DND-41 (cell line): ENCODE measurements around the gene MMP10.

Experiments
- ATAC-seq: fragments of 200-7000 bp; cut with Tn5 transposase; 3 replicates; pipeline ENCODE4 v1.9.1; 2021; ENCODE audit warnings: low read depth; ENCODE audit not compliant: insufficient read depth
- DNase-seq: peaks from one replicate; pipeline ENCODE4 v3.0.0-alpha.2; 2020
- H2AFZ ChIP-seq: 2 replicates; pipeline ENCODE4 v1.6.0; 2012; ENCODE audit warnings: low read depth, low read length
- H3K27ac ChIP-seq: 2 replicates; pipeline ENCODE4 v1.5.1; 2012; ENCODE audit warnings: low read length, inconsistent platforms
- H3K27me3 ChIP-seq: fragments of 200-600 bp; sonication (generic); 2 replicates; pipeline ENCODE4 v1.6.0; 2012; ENCODE audit warnings: low read length, mild to moderate bottlenecking, inconsistent platforms; ENCODE audit not compliant: insufficient read depth, poor library complexity
- H3K36me3 ChIP-seq: 2 replicates; pipeline ENCODE4 v1.5.1; 2012; ENCODE audit warnings: low read length, inconsistent platforms; ENCODE audit not compliant: insufficient read depth
- H3K4me1 ChIP-seq: 2 replicates; pipeline ENCODE4 v1.5.1; 2012; ENCODE audit warnings: mild to moderate bottlenecking, low read length; ENCODE audit not compliant: insufficient read depth
- H3K4me2 ChIP-seq: 2 replicates; pipeline ENCODE4 v1.6.0; 2012; ENCODE audit warnings: mild to moderate bottlenecking, moderate library complexity, low read length, inconsistent platforms; ENCODE audit not compliant: insufficient read depth
- H3K4me3 ChIP-seq, 2 experiments: fragments of 200-600 bp in 1 of 2; shearing (Covaris generic) in 1 of 2; 2 replicates each; pipeline ENCODE4 v1.5.1; 2012 to 2016; ENCODE audit warnings: inconsistent platforms in 2 of 2, low read length in 2 of 2, mild to moderate bottlenecking in 2 of 2, low read depth in 1 of 2, moderate library complexity in 1 of 2
- H3K79me2 ChIP-seq: 2 replicates; pipeline ENCODE4 v1.6.0; 2012; ENCODE audit warnings: low read length, inconsistent platforms; ENCODE audit not compliant: insufficient read depth
- H3K9ac ChIP-seq: 2 replicates; pipeline ENCODE4 v1.6.0; 2012; ENCODE audit warnings: low read depth, mild to moderate bottlenecking, inconsistent platforms, low read length, moderate library complexity
- H3K9me3 ChIP-seq: 2 replicates; pipeline ENCODE4 v1.5.1; 2012; ENCODE audit warnings: low read length, moderate library complexity, mild to moderate bottlenecking, inconsistent platforms; ENCODE audit not compliant: insufficient read depth, severe bottlenecking
- H4K20me1 ChIP-seq: 2 replicates; pipeline ENCODE4 v1.6.0; 2012; ENCODE audit warnings: low read length; ENCODE audit not compliant: insufficient read depth
- CTCF ChIP-seq: IDR thresholded peaks from 2 replicates; pipeline ENCODE4 v1.5.1; 2012; ENCODE audit warnings: borderline replicate concordance, low read length, moderate library complexity, mild to moderate bottlenecking; ENCODE audit not compliant: poor library complexity, severe bottlenecking; ENCODE audit errors: extremely low read depth
- EZH2 ChIP-seq: IDR thresholded peaks from 3 replicates; pipeline ENCODE4 v1.6.1; 2012; ENCODE audit warnings: borderline replicate concordance, low read depth, mild to moderate bottlenecking, moderate library complexity, low read length, inconsistent platforms; ENCODE audit not compliant: severe bottlenecking

The MMP10 gene

GRCh38 chr11:102761646-102762238 lies 18.7 kb downstream of the MMP10 start:
- no peak for TF ChIP-seq CTCF
- no peak for TF ChIP-seq EZH2
- Histone ChIP-seq H3K79me2 (no peaks in the 10 kb centered on the region), H3K27me3 (peaks cover 13% of the 10 kb centered on the region), H3K4me3 (no peak overlapping the region), H2AFZ (no peak overlapping the region), H3K4me1 (no peaks in the 10 kb centered on the region), H3K36me3 (no peaks in the 10 kb centered on the region), H3K9me3 (no peaks in the 10 kb centered on the region), H3K27ac (no peak overlapping the region), H3K4me2 (no peak overlapping the region), H4K20me1 (no peaks in the 10 kb centered on the region), H3K9ac (no peak overlapping the region)
- ATAC-seq (no peak), DNase-seq (no peak)

GRCh38 chr11:102760344-102761035 lies 19.9 kb downstream of the MMP10 start:
- no peak overlapping the region for H3K9ac ChIP-seq
- no peak for DNase-seq
- no peak overlapping the region for H2AFZ ChIP-seq
- peaks cover 13% of the 10 kb centered on the region for H3K27me3 ChIP-seq
- no peaks in the 10 kb centered on the region for H3K36me3 ChIP-seq
- H3K4me2 ChIP-seq = no peak overlapping the region
- no peak for ATAC-seq
- H4K20me1 ChIP-seq = no peaks in the 10 kb centered on the region
- H3K79me2 ChIP-seq = no peaks in the 10 kb centered on the region
- no peaks in the 10 kb centered on the region for H3K4me1 ChIP-seq
- H3K4me3 ChIP-seq = no peak overlapping the region
- TF ChIP-seq CTCF (no peak), EZH2 (no peak)
- no peaks in the 10 kb centered on the region for H3K9me3 ChIP-seq
- no peak overlapping the region for H3K27ac ChIP-seq

GRCh38 chr11:102757823-102758549 lies 22.4 kb downstream of the MMP10 start:
- H3K4me3 ChIP-seq = no peak overlapping the region
- no peaks in the 10 kb centered on the region for H3K79me2 ChIP-seq
- TF ChIP-seq EZH2 = no peak
- no peak for TF ChIP-seq CTCF
- H3K9ac ChIP-seq = no peak overlapping the region
- ATAC-seq (no peak), DNase-seq (no peak)
- no peak overlapping the region for H2AFZ ChIP-seq
- H4K20me1 ChIP-seq = no peaks in the 10 kb centered on the region
- H3K4me1 ChIP-seq = no peaks in the 10 kb centered on the region
- no peak overlapping the region for H3K27ac ChIP-seq
- no peaks in the 10 kb centered on the region for H3K9me3 ChIP-seq
- peaks cover 8% of the 10 kb centered on the region for H3K27me3 ChIP-seq
- H3K36me3 ChIP-seq = no peaks in the 10 kb centered on the region
- no peak overlapping the region for H3K4me2 ChIP-seq
